Skeletal muscle tissue (tissue), 4 donors: ENCODE measurements around the gene DOCK7. TPM values are rescaled to one million over a fixed set of nuclear protein-coding genes. Genes with fewer than 3 reads are reported as not detected.
A peak's percentile ranks its signal among the peaks of the same experiment; 100 is the strongest.
"Not testable (repeated sequence)": the region's sequence is repeated elsewhere in the genome, so short reads cannot be mapped to it uniquely, and the experiment has no call there.

Experiments
- H3K27ac ChIP-seq: one replicate; pipeline ENCODE4 v1.7.0; 2013; ENCODE audit warnings: mild to moderate bottlenecking, low read depth, low read length, inconsistent platforms
- H3K27me3 ChIP-seq, 3 donors: one replicate each; pipeline ENCODE4 v1.7.0; 2013; ENCODE audit warnings: low read length in 3 of 3; ENCODE audit not compliant: control insufficient read depth in 3 of 3, insufficient read depth in 3 of 3
- H3K36me3 ChIP-seq, 3 donors: one replicate each; pipeline ENCODE4 v1.7.0; 2013; ENCODE audit warnings: low read length in 3 of 3; ENCODE audit not compliant: control insufficient read depth in 3 of 3, insufficient read depth in 3 of 3
- H3K4me1 ChIP-seq, 3 donors: one replicate each; pipeline ENCODE4 v1.7.0; 2013; ENCODE audit warnings: low read length in 3 of 3, mild to moderate bottlenecking in 3 of 3; ENCODE audit not compliant: control insufficient read depth in 3 of 3, insufficient read depth in 3 of 3
- H3K4me3 ChIP-seq, 3 donors: one replicate each; pipeline ENCODE4 v1.7.0; 2013; ENCODE audit warnings: low read length in 3 of 3
- H3K9ac ChIP-seq, 3 donors: one replicate each; pipeline ENCODE4 v1.7.0; 2013; ENCODE audit warnings: low read length in 3 of 3, mild to moderate bottlenecking in 3 of 3, moderate library complexity in 2 of 3, low read depth in 1 of 3
- H3K9me3 ChIP-seq, 3 donors: one replicate each; pipeline ENCODE4 v1.7.0; 2013; ENCODE audit warnings: low read length in 3 of 3; ENCODE audit not compliant: control insufficient read depth in 3 of 3
- total RNA-seq: library from RNA; depleted of rRNA; stranded (reverse); fragments of >200 nt; gene quantifications from one replicate; pipeline ENCODE4 v1.2.3, GENCODE V29; 2014
- donor health status: Osteomylitis.

The DOCK7 gene
- total RNA-seq, 1 donor from 2014 or later = 68.4 TPM

DNA sequence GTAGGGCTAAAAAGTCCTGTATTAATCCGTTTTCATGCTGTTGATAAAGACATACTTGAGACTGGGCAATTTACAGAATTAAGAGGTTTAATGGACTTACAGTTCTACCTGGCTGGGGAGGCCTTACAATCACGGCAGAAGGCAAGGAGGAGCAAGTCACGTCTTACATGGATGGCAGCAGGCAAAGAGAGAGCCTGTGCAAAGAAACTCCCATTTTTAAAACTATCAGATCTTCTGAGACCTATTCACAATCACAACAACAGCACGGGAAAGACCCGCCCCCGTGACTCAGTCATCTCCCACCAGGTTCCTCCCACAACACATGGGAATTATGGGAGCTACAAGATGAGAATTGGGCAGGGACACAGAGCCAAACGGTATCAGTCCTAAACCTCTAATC, 6.3 kb upstream of the DOCK7 start:
- H3K9me3 ChIP-seq, H3K27ac ChIP-seq, H3K36me3 ChIP-seq, H3K9ac ChIP-seq, H3K27me3 ChIP-seq, H3K4me3 ChIP-seq, H3K4me1 ChIP-seq: not testable (repeated sequence)

DNA sequence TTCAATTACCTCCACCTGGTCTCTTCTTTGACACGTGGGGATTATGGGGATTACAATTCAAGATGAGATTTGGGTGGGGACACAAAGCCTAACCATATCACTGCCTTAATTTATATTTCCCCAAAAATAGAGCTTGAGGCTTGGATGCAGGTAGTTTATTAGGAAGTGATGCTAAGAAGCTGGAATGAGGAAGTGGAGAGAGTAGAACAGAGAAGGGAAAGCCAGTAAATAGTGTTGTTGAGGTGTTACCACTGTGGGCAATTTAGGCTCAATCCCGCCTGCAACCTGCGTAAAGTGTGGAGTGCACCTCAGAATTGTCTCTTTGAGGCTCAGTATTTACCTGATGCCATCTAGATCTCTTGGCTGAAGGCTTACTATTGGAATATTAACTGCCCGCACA, 4.9 kb upstream of the DOCK7 start:
- Histone ChIP-seq H3K9ac (no peak overlapping the region), H3K36me3 (no peaks in the 10 kb centered on the region), H3K27ac (no peak overlapping the region), H3K4me3 (no peak overlapping the region), H3K9me3 (no peaks in the 10 kb centered on the region), H3K27me3 (no peaks in the 10 kb centered on the region), H3K4me1 (peaks cover 0 to 11% (median 0%) of the 10 kb centered on the region in 3 donors)

GRCh38 chr1:62691062-62691844, 3.1 kb upstream of the DOCK7 start:
- Histone ChIP-seq H3K27ac (no peak overlapping the region), H3K36me3 (no peaks in the 10 kb centered on the region), H3K9me3 (no peaks in the 10 kb centered on the region), H3K9ac (no peak overlapping the region), H3K4me3 (no peak overlapping the region), H3K4me1 (peaks cover 0 to 11% (median 5%) of the 10 kb centered on the region in 3 donors), H3K27me3 (no peaks in the 10 kb centered on the region)

- Histone ChIP-seq H3K27ac (no peak overlapping the region), H3K4me3 (no peak overlapping the region)
Observed at GRCh38 chr1:62689524-62689923, 1.3 kb upstream of the DOCK7 start.

DNA sequence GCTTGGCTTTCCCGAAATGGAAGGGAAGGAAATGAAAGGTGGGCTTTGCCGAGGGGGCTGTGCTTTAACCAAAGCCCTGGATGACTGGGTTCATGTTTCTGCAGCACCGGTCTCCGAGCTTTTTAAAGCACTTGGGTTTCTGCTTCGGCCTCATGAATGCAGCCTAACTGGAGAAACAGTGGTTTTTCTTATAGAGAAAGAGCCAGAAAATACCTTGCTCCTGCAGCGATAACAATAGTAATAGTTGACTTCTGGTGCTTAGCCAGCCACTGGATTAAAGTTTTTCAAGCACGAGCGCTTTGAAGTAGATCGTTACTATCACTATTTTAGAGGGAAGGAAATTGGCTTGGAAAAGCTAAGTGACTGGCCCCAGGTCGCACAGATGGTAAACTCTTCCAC, 500 bp upstream of the DOCK7 start:
- peak overlapping the region; percentile 70 to 77 (median 70) for H3K9ac ChIP-seq
- peak overlapping the region; percentile 78 to 86 (median 80) for H3K4me3 ChIP-seq
- H3K27me3 ChIP-seq = no peaks in the 10 kb centered on the region
- H3K4me1 ChIP-seq = peaks cover 0 to 11% (median 8%) of the 10 kb centered on the region in 3 donors
- H3K36me3 ChIP-seq = no peaks in the 10 kb centered on the region
- H3K9me3 ChIP-seq = no peaks in the 10 kb centered on the region
- no peak overlapping the region for H3K27ac ChIP-seq

More at GRCh38 chr1:62689524-62689923, 1.3 kb upstream of the DOCK7 start:
- H3K9ac ChIP-seq = no peak overlapping the region
- no peaks in the 10 kb centered on the region for H3K27me3 ChIP-seq
- H3K9me3 ChIP-seq = no peaks in the 10 kb centered on the region
- peaks cover 0 to 11% (median 8%) of the 10 kb centered on the region in 3 donors for H3K4me1 ChIP-seq
- no peaks in the 10 kb centered on the region for H3K36me3 ChIP-seq

DNA sequence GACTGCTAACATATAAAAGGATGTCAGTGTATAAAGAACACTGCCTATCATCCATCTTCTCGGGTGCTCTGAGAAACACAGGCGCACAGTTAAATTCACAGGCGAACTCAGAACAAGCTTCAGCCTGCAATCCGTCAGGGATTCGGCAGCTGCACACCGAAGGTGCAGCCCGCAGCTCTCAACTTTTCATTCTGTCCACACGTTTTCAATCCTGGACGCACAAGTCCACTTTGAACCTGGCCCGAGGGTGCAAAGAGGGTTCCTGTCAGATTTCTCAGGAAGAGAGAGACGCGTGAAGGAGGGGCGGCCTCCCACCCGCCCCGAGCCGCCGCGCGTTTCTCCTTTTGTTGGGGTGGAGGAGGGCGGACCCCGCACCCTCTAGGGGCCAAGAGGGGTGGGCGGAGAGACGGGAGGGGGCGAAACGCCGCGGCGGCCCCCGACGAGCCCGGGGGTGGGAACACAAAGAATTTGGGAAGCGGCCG, 724 bp downstream of the DOCK7 start:
- H3K9ac ChIP-seq = peak overlapping the region; percentile 47 to 70 (median 68)
- H3K9me3 ChIP-seq = no peaks in the 10 kb centered on the region
- H3K4me1 ChIP-seq = peaks cover 0 to 11% (median 8%) of the 10 kb centered on the region in 3 donors
- peak overlapping the region; percentile 33 for H3K27ac ChIP-seq
- H3K27me3 ChIP-seq = no peaks in the 10 kb centered on the region
- peak overlapping the region; percentile 70 to 86 (median 80) for H3K4me3 ChIP-seq
- H3K36me3 ChIP-seq = no peaks in the 10 kb centered on the region

- Histone ChIP-seq H3K27ac (no peak overlapping the region), H3K27me3 (no peaks in the 10 kb centered on the region), H3K36me3 (no peaks in the 10 kb centered on the region), H3K9ac (peak overlapping the region in 1 of 3 donors; percentile 68), H3K9me3 (no peaks in the 10 kb centered on the region), H3K4me3 (peak overlapping the region in 1 of 3 donors; percentile 70), H3K4me1 (peaks cover 0 to 11% (median 8%) of the 10 kb centered on the region in 3 donors)
Observed at GRCh38 chr1:62686822-62687221, 1.4 kb downstream of the DOCK7 start.

GRCh38 chr1:62685431-62685859, 2.7 kb downstream of the DOCK7 start:
- H3K9ac ChIP-seq = no peak overlapping the region

GRCh38 chr1:62682531-62682930, 5.7 kb downstream of the DOCK7 start:
- Histone ChIP-seq H3K27me3 (no peaks in the 10 kb centered on the region), H3K4me3 (no peak overlapping the region)

More at GRCh38 chr1:62685431-62685859, 2.7 kb downstream of the DOCK7 start:
- H3K36me3 ChIP-seq = no peaks in the 10 kb centered on the region
- H3K27ac ChIP-seq = no peak overlapping the region
- peaks cover 0 to 11% (median 8%) of the 10 kb centered on the region in 3 donors for H3K4me1 ChIP-seq
- H3K4me3 ChIP-seq = no peak overlapping the region
- H3K27me3 ChIP-seq = no peaks in the 10 kb centered on the region
- no peaks in the 10 kb centered on the region for H3K9me3 ChIP-seq

GRCh38 chr1:62680992-62681391, 7.2 kb downstream of the DOCK7 start:
- H3K9ac ChIP-seq, H3K4me1 ChIP-seq, H3K27me3 ChIP-seq, H3K4me3 ChIP-seq, H3K27ac ChIP-seq, H3K36me3 ChIP-seq, H3K9me3 ChIP-seq: not testable (repeated sequence)

More at GRCh38 chr1:62682531-62682930, 5.7 kb downstream of the DOCK7 start:
- H3K27ac ChIP-seq = no peak overlapping the region
- H3K36me3 ChIP-seq = no peaks in the 10 kb centered on the region
- no peak overlapping the region for H3K9ac ChIP-seq
- no peaks in the 10 kb centered on the region for H3K9me3 ChIP-seq
- H3K4me1 ChIP-seq = peaks cover 0 to 8% (median 0%) of the 10 kb centered on the region in 3 donors
